ENCODE measurements around the gene RHOBTB3.

Gene RHOBTB3

GRCh38 chr5:95841914-95842812 lies 111.0 kb downstream of the RHOBTB3 start:
- no peak for DNase-seq (ENCODE audit: low read depth)

DNA sequence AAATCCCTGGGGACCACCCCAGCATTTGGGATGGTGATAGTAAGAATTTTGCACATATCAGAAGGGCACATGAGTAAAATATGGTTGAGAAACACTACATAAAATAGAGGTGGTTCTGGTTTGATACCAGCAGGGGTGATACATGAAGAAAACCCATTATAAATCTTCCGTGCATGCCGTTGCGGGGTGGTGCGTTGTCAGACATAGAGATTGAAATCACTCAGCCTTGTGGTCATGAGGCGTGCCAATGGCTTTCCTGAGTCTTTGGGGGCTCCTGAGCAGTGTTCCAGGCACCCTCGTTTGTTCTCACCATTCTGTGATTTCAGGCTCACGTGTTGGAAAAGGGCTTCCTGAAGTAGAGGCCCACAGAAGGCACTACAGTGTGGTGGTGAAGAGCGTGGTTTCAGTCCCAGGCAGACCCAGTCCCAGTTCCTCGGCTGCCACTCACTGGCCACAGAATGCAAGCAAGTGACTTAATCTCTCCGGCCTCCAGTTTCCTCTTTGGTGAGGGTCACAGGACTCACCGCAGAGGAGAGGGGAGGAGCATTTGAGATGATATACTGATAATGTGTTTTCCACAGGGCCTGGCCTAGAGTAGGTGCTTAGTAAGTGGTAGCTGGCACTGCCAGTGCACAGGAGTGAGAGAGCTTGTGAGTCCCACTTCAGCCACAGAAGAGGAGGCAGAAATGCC lies 111.9 kb downstream of the RHOBTB3 start:
- DNase-seq (ENCODE audit: low read depth), result no peak

- no peak for DNase-seq (ENCODE audit: low read depth)
Observed at GRCh38 chr5:95843733-95844223, 112.6 kb downstream of the RHOBTB3 start.

DNA sequence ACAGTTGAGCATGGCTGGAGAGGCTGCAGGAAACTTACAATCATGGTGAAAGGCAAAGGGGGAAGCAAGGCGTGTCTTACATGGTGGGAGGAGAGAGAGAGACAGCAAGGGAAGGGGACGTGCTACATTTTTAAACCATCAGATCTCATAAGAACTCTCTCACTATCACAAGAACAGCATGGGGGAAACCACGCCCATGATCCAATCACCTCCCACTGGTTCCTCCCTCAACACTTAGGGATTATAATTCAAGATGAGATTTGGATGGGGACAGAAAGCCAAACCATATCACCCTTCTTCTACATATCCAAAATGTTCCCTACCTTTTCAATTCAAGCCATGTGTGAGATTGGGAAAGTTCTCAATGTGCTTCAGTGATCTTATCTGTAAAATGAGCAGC lies 114.3 kb downstream of the RHOBTB3 start:
- no peak for DNase-seq (ENCODE audit: low read depth)
